CD14-positive monocyte (primary cell): ENCODE data around the gene APLP1. TPM values are rescaled to one million over a fixed set of nuclear protein-coding genes. Genes with fewer than 3 reads are reported as not detected.
"Not testable (repeated sequence)": the region's sequence is repeated elsewhere in the genome, so short reads cannot be mapped to it uniquely, and the experiment has no call there.

Experiments
- DNase-seq, 3 donors: peaks; one replicate each; pipeline ENCODE4 v3.0.0-alpha.2; 2011 to 2022
- H2AFZ ChIP-seq: 2 replicates; pipeline ENCODE4 v1.6.0; 2012; ENCODE audit warnings: mild to moderate bottlenecking, low read depth, low read length, inconsistent platforms; ENCODE audit not compliant: insufficient read depth, poor library complexity, severe bottlenecking
- H3K27ac ChIP-seq, 2 donors: 1 replicate in 1 of 2; 2 replicates in 1 of 2; pipeline ENCODE4 v1.5.1; 2012 to 2013; ENCODE audit warnings: low read length in 2 of 2, control low read depth in 1 of 2, inconsistent platforms in 1 of 2, low read depth in 1 of 2, mild to moderate bottlenecking in 1 of 2
- H3K27me3 ChIP-seq, 2 donors: one replicate each; pipeline versions ENCODE4 v1.6.0 to v1.6.1; 2011 to 2013; ENCODE audit warnings: low read length in 2 of 2; ENCODE audit not compliant: control insufficient read depth in 2 of 2, insufficient read depth in 2 of 2
- H3K36me3 ChIP-seq, 2 donors: replicated peaks in 1 of 2; 1 replicate in 1 of 2; 2 replicates in 1 of 2; pipeline versions ENCODE4 v1.5.1 to v1.6.1; 2012 to 2013; ENCODE audit warnings: low read length in 2 of 2, control low read depth in 1 of 2, inconsistent platforms in 1 of 2, mild to moderate bottlenecking in 1 of 2; ENCODE audit not compliant: insufficient read depth in 2 of 2, control insufficient read depth in 1 of 2
- H3K4me1 ChIP-seq, 2 donors: 1 replicate in 1 of 2; 2 replicates in 1 of 2; pipeline versions ENCODE4 v1.5.1 to v1.6.1; 2012 to 2013; ENCODE audit warnings: low read length in 2 of 2, control low read depth in 1 of 2, inconsistent platforms in 1 of 2, mild to moderate bottlenecking in 1 of 2, moderate library complexity in 1 of 2; ENCODE audit not compliant: insufficient read depth in 2 of 2, control insufficient read depth in 1 of 2
- H3K4me2 ChIP-seq: replicated peaks from 2 replicates; pipeline ENCODE3; 2012; ENCODE audit warnings: low read length, moderate library complexity, mild to moderate bottlenecking; ENCODE audit not compliant: poor library complexity, severe bottlenecking; ENCODE audit errors: extremely low read depth
- H3K4me3 ChIP-seq, 3 experiments: fragments of 200-600 bp in 1 of 3; sonication (generic) in 1 of 3; replicated peaks in 1 of 3; 1 replicate in 2 of 3; 2 replicates in 1 of 3; pipeline ENCODE4 v1.5.1; 2011 to 2013; ENCODE audit warnings: low read length in 3 of 3, mild to moderate bottlenecking in 3 of 3, control low read depth in 2 of 3, low read depth in 2 of 3, inconsistent platforms in 1 of 3, moderate library complexity in 1 of 3
- H3K79me2 ChIP-seq: 2 replicates; pipeline ENCODE4 v1.6.0; 2012; ENCODE audit warnings: mild to moderate bottlenecking, control low read depth, inconsistent platforms, low read length, moderate library complexity; ENCODE audit not compliant: insufficient read depth
- H3K9ac ChIP-seq: 2 replicates; pipeline ENCODE4 v1.6.0; 2017; ENCODE audit warnings: low read length, mild to moderate bottlenecking; ENCODE audit not compliant: insufficient read depth, poor library complexity, severe bottlenecking
- H3K9me3 ChIP-seq, 2 donors: replicated peaks in 1 of 2; 1 replicate in 1 of 2; 2 replicates in 1 of 2; pipeline versions ENCODE4 v1.5.1 to v1.6.1; 2012 to 2013; ENCODE audit warnings: low read length in 2 of 2, control low read depth in 1 of 2; ENCODE audit not compliant: control insufficient read depth in 1 of 2, insufficient read depth in 1 of 2
- H4K20me1 ChIP-seq: 2 replicates; pipeline ENCODE4 v1.6.0; 2012; ENCODE audit warnings: mild to moderate bottlenecking, low read length, control low read depth, moderate library complexity; ENCODE audit not compliant: insufficient read depth
- H3K27ac Mint-ChIP-seq, 7 donors: one replicate each; pipeline ENCODE4 v1.8.0; 2020; ENCODE audit warnings: mild to moderate bottlenecking in 7 of 7, mixed read lengths in 7 of 7, moderate library complexity in 6 of 7, inconsistent platforms in 2 of 7
- H3K27me3 Mint-ChIP-seq, 3 donors: one replicate each; pipeline ENCODE4 v1.8.0; 2021 to 2022; ENCODE audit warnings: low read depth in 3 of 3, mild to moderate bottlenecking in 3 of 3, mixed read lengths in 3 of 3, moderate library complexity in 3 of 3, inconsistent platforms in 1 of 3
- H3K36me3 Mint-ChIP-seq, 2 donors: one replicate each; pipeline ENCODE4 v1.8.0; 2020; ENCODE audit warnings: mixed read lengths in 2 of 2, inconsistent platforms in 1 of 2, mild to moderate bottlenecking in 1 of 2
- H3K4me1 Mint-ChIP-seq: one replicate; pipeline ENCODE4 v1.8.0; 2020; ENCODE audit warnings: mild to moderate bottlenecking, mixed read lengths
- H3K4me3 Mint-ChIP-seq, 2 donors: one replicate each; pipeline ENCODE4 v1.8.0; 2020; ENCODE audit warnings: mild to moderate bottlenecking in 2 of 2, mixed read lengths in 2 of 2, moderate library complexity in 1 of 2
- H3K9me3 Mint-ChIP-seq, 7 donors: one replicate each; pipeline ENCODE4 v1.8.0; 2020 to 2022; ENCODE audit warnings: mixed read lengths in 7 of 7, mild to moderate bottlenecking in 6 of 7, moderate library complexity in 6 of 7, inconsistent platforms in 2 of 7
- CTCF ChIP-seq: fragments of 200-600 bp; IDR thresholded peaks from one replicate; pipeline ENCODE4 v1.8.0; 2022; ENCODE audit warnings: antibody characterized with exemption, mild to moderate bottlenecking
- WGBS: methylation state at CpG from one replicate; pipeline ENCODE4 v1.1.5; 2013; ENCODE audit warnings: missing lambda C conversion rate; ENCODE audit not compliant: insufficient coverage; 5-methylcytosine and 5-hydroxymethylcytosine counted together
- intact Hi-C, 2 donors: fragments of 100-400 bp; cut with micrococcal nuclease; formaldehyde crosslinking; loops; one replicate each; pipeline versions ENCODE4 v1.15.0 to v1.15.1; 2023
- polyA plus RNA-seq, 3 donors: library from polyadenylated mRNA; depleted of rRNA in 1 of 3; unstranded in 2 of 3; stranded (reverse) in 1 of 3; fragments of 300-500 nt in 2 of 3; fragments of >200 nt in 1 of 3; fragmentation: Illumina TruSeq in 2 of 3; gene quantifications; 1 replicate in 2 of 3; 2 replicates in 1 of 3; pipeline ENCODE4 v1.2.3, GENCODE V29; 2012 to 2021

Gene APLP1
- polyA plus RNA-seq, 3 donors, result not detected

GRCh38 chr19:35908973-35909683, 40.8 kb downstream of the APLP1 start:
- H3K36me3 Mint-ChIP-seq, result peaks cover 31 to 39% of the 10 kb centered on the region in 2 donors
- peak overlapping the region; percentile 96 to 100 (median 100) for H3K27ac Mint-ChIP-seq
- no peak for TF ChIP-seq CTCF
- Histone ChIP-seq H3K36me3 (peaks cover 18 to 20% of the 10 kb centered on the region in 2 donors), H2AFZ (no peak overlapping the region), H3K27me3 (no peaks in the 10 kb centered on the region), H3K4me1 (peaks cover 86 to 99% of the 10 kb centered on the region in 2 donors), H3K79me2 (peaks cover 50% of the 10 kb centered on the region), H3K27ac (peak overlapping the region; percentile 97 to 98), H3K4me3 (peak overlapping the region; percentile 51 to 99 (median 97)), H3K9me3 (no peaks in the 10 kb centered on the region), H3K9ac (peak overlapping the region; percentile 82), H4K20me1 (no peaks in the 10 kb centered on the region), H3K4me2 (peak overlapping the region; percentile 100)
- H3K27me3 Mint-ChIP-seq, result peaks cover 0 to 2% (median 0%) of the 10 kb centered on the region in 3 donors
- peaks cover 73% of the 10 kb centered on the region for H3K4me1 Mint-ChIP-seq
- intact Hi-C loops, result loop anchor here in 1 of 2 donors (10.0 kb wide), 4 partner anchors 146 to 464 kb away; partner anchors contain the start of genes FFAR2, IGFLR1, LIN37 and OVOL3
- H3K9me3 Mint-ChIP-seq, result peaks cover 0 to 1% (median 0%) of the 10 kb centered on the region in 7 donors
- H3K4me3 Mint-ChIP-seq, result peak overlapping the region; percentile 95 to 97
- WGBS, result 22% methylated on average over 6 of the region's 10 CpGs
- DNase-seq, result peak; percentile 99 to 100 (median 100)

- peak overlapping the region; percentile 60 to 97 for H3K4me3 Mint-ChIP-seq
- H3K9ac ChIP-seq, result peak overlapping the region; percentile 60
- peak overlapping the region; percentile 100 for H3K4me2 ChIP-seq
- H3K27ac ChIP-seq, result peak overlapping the region; percentile 97 to 98
- no peaks in the 10 kb centered on the region for H3K9me3 ChIP-seq
- DNase-seq, result no peak
- WGBS, result 37% methylated on average over 4 of the region's 6 CpGs
- peaks cover 86 to 99% of the 10 kb centered on the region in 2 donors for H3K4me1 ChIP-seq
- H3K36me3 ChIP-seq, result peaks cover 15 to 16% of the 10 kb centered on the region in 2 donors
- H3K27me3 ChIP-seq, result no peaks in the 10 kb centered on the region
- peak overlapping the region in 2 of 3 experiments; percentile 3 to 99 for H3K4me3 ChIP-seq
- peaks cover 26 to 34% of the 10 kb centered on the region in 2 donors for H3K36me3 Mint-ChIP-seq
- no peak overlapping the region for H2AFZ ChIP-seq
- intact Hi-C loops, result loop anchor here in 1 of 2 donors (2.0 to 10.0 kb wide), 5 partner anchors 15 to 465 kb away; partner anchors contain the start of genes FFAR2, IGFLR1, LIN37 and OVOL3
- no peaks in the 10 kb centered on the region for H4K20me1 ChIP-seq
- H3K79me2 ChIP-seq, result peaks cover 45% of the 10 kb centered on the region
- H3K27ac Mint-ChIP-seq, result peak overlapping the region; percentile 96 to 100 (median 100)
- peaks cover 0 to 3% (median 0%) of the 10 kb centered on the region in 3 donors for H3K27me3 Mint-ChIP-seq
- TF ChIP-seq CTCF, result no peak
- no peaks in the 10 kb centered on the region for H3K9me3 Mint-ChIP-seq
- H3K4me1 Mint-ChIP-seq, result peaks cover 72% of the 10 kb centered on the region
Observed at GRCh38 chr19:35909684-35910035, 41.3 kb downstream of the APLP1 start.

GRCh38 chr19:35910355-35910754, 42.0 kb downstream of the APLP1 start:
- not testable (repeated sequence) for H3K9ac ChIP-seq, H3K4me2 ChIP-seq, H3K9me3 Mint-ChIP-seq, H3K4me3 Mint-ChIP-seq, H4K20me1 ChIP-seq, H3K9me3 ChIP-seq, H3K27me3 ChIP-seq, DNase-seq, H2AFZ ChIP-seq, H3K27me3 Mint-ChIP-seq, H3K4me3 ChIP-seq
- H3K36me3 ChIP-seq, result peaks cover 11 to 16% of the 10 kb centered on the region in 2 donors
- peaks cover 38% of the 10 kb centered on the region for H3K79me2 ChIP-seq
- WGBS, result 96% methylated on average over 4 of the region's 14 CpGs
- intact Hi-C loops, result loop anchor here in 1 of 2 donors (2.0 kb wide), 1 partner anchor 14 kb away; no protein-coding TSS in a partner anchor
- H3K4me1 ChIP-seq, result peaks cover 85 to 99% of the 10 kb centered on the region in 2 donors
- peak overlapping the region; percentile 96 to 100 (median 100) for H3K27ac Mint-ChIP-seq
- peaks cover 70% of the 10 kb centered on the region for H3K4me1 Mint-ChIP-seq
- H3K36me3 Mint-ChIP-seq, result peaks cover 19 to 27% of the 10 kb centered on the region in 2 donors
- H3K27ac ChIP-seq, result peak overlapping the region; percentile 97 to 98
